ENCODE data around the gene LYSMD1.

Gene LYSMD1

DNA sequence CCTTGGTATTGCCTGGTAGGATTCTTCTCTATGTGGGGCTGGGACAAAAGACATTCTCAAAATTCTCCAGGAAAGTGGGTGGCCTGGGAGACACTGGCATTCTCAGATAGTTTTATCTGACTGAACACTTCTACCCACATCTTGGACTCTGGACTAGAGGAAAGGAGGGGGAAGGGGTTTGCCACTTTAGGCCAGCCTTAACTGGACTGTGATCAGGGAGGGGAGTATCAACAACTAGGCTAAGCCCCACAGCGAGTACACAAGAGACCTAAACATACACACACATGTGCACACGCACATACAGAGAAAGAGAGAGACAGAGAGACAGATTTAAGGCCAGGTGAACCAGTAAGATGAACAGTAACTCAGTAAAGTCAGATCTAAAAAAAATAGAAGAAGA, 18.0 kb downstream of the LYSMD1 start:
- Histone ChIP-seq H3K36me3 (no peaks in the 10 kb centered on the region), H3K27me3 (no peaks in the 10 kb centered on the region), H3K9me3 (no peaks in the 10 kb centered on the region), H3K4me1 (peaks cover 5% of the 10 kb centered on the region), H3K4me3 (ENCODE audit: low read depth, low read length) (no peak overlapping the region)
- TF ChIP-seq, protein P1, sequence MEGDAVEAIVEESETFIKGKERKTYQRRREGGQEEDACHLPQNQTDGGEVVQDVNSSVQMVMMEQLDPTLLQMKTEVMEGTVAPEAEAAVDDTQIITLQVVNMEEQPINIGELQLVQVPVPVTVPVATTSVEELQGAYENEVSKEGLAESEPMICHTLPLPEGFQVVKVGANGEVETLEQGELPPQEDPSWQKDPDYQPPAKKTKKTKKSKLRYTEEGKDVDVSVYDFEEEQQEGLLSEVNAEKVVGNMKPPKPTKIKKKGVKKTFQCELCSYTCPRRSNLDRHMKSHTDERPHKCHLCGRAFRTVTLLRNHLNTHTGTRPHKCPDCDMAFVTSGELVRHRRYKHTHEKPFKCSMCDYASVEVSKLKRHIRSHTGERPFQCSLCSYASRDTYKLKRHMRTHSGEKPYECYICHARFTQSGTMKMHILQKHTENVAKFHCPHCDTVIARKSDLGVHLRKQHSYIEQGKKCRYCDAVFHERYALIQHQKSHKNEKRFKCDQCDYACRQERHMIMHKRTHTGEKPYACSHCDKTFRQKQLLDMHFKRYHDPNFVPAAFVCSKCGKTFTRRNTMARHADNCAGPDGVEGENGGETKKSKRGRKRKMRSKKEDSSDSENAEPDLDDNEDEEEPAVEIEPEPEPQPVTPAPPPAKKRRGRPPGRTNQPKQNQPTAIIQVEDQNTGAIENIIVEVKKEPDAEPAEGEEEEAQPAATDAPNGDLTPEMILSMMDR (IDR thresholded peaks at IDR 0.05; ENCODE audit: low read depth, low read length): no peak
- no peak for DNase-seq

DNA sequence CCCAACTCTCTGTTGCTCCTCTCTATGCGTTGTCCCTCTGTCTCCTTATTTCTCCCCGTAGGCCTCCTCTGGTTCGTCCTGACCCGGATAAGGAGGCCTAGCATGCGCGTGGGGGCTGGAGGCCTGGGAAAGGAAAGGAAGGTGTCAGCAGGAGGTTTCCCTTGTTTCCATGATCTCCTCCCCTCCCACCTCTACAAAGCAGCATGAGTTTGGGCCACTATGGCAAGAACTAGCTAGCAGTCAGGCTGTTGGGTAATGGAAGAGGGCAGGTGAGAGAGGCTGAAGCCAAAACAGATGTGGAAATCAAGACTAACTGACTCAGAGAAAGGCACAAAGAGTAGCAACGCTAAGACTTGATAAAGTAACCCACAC, 18.6 kb downstream of the LYSMD1 start:
- H3K9me3 ChIP-seq: no peaks in the 10 kb centered on the region
- H3K36me3 ChIP-seq: no peaks in the 10 kb centered on the region
- H3K4me3 ChIP-seq (ENCODE audit: low read depth, low read length): peak overlapping the region; percentile 74
- DNase-seq: no peak
- TF ChIP-seq, protein P1 (IDR thresholded peaks at IDR 0.05; ENCODE audit: low read depth, low read length): no peak
- peaks cover 5% of the 10 kb centered on the region for H3K4me1 ChIP-seq
- H3K27me3 ChIP-seq: no peaks in the 10 kb centered on the region

GRCh38 chr1:151146412-151147131, 19.1 kb downstream of the LYSMD1 start, which contains the start of gene SEMA6C:
SEMA6C (minus strand) TSS chr1:151146631; CDS start chr1:151142621, 4,010 bp downstream.
- DNase-seq: peak; percentile 97
- H3K4me3 ChIP-seq (ENCODE audit: low read depth, low read length): peak within 1 kb of the TSS; percentile 74
- H3K36me3 ChIP-seq: no peaks in the 10 kb centered on the region
- no peaks in the 10 kb centered on the region for H3K9me3 ChIP-seq
- TF ChIP-seq, protein P1 (IDR thresholded peaks at IDR 0.05; ENCODE audit: low read depth, low read length): no peak
- H3K4me1 ChIP-seq: peaks cover 5% of the 10 kb centered on the region
- H3K27me3 ChIP-seq: no peaks in the 10 kb centered on the region

DNA sequence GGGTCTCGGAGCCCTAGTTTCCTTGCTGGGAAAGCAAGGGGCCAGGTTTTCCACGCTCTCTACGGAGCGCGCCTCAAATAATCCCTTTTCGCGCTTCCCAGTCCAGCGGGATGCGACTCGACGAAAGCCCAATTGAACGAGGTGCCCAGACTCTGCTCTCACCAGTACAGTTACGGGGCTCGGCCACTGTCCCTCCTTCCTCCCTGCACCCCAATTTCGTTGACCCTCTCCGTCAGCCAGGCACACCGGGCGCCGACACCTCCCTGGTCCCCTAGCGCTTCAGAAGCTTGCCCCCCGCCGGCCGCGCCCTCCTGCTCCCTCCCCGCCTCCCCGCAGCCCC, 19.7 kb downstream of the LYSMD1 start:
- no peak for DNase-seq
- peak overlapping the region; percentile 74 for H3K4me3 ChIP-seq (ENCODE audit: low read depth, low read length)
- H3K4me1 ChIP-seq: peaks cover 5% of the 10 kb centered on the region
- H3K27me3 ChIP-seq: no peaks in the 10 kb centered on the region
- no peaks in the 10 kb centered on the region for H3K36me3 ChIP-seq
- no peaks in the 10 kb centered on the region for H3K9me3 ChIP-seq
- TF ChIP-seq, protein P1 (IDR thresholded peaks at IDR 0.05; ENCODE audit: low read depth, low read length): no peak

DNA sequence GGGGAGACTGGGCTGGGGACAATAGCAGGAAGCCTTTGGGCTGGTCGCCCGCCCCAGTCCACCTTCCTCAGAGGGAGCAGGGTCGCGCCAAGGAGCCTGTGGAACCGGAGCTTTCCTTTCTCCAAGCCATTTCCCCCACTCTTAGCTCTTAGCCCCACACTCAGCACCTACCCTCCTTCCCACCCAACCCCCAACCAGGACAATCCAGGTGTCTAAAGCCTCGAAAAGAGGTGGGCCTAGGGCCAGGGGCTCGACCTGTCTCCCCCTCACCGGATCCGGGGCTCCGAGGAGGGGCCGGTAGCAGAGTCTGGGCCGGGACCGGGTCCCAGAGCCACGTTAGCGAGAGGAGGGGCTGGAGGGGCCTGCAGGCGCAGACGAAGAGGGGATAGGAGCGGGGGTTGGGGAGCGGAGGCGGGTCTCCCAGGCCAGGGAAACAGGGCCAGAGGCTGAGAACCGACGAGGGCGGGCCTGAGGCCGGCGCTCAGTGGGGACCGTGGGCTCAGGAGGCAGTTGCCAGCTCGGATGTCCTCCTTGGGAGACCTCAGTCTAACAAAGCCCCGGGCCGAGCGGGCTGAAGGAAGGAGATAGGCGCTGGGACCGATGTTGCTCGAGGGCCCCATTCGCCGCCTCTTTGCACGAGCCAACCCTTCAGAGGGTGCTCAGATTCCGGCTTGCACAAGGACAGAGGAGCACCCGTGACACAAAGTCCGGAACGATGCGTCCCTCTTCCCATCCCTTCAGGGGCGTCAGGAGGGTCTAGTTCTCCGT, 20.2 kb downstream of the LYSMD1 start:
- no peaks in the 10 kb centered on the region for H3K36me3 ChIP-seq
- H3K4me1 ChIP-seq: peaks cover 5% of the 10 kb centered on the region
- TF ChIP-seq, protein P1 (IDR thresholded peaks at IDR 0.05; ENCODE audit: low read depth, low read length): no peak
- no peak for DNase-seq
- H3K4me3 ChIP-seq (ENCODE audit: low read depth, low read length): peak overlapping the region; percentile 74
- no peaks in the 10 kb centered on the region for H3K9me3 ChIP-seq
- H3K27me3 ChIP-seq: no peaks in the 10 kb centered on the region

All from BE2C (cell line).